T-helper 1 cell (primary cell): ENCODE results near the gene EML1.

Experiments
- DNase-seq, 5 donors: peaks; one replicate each; pipeline ENCODE4 v3.0.0-alpha.2; 2012 to 2020

EML1 gene

DNA sequence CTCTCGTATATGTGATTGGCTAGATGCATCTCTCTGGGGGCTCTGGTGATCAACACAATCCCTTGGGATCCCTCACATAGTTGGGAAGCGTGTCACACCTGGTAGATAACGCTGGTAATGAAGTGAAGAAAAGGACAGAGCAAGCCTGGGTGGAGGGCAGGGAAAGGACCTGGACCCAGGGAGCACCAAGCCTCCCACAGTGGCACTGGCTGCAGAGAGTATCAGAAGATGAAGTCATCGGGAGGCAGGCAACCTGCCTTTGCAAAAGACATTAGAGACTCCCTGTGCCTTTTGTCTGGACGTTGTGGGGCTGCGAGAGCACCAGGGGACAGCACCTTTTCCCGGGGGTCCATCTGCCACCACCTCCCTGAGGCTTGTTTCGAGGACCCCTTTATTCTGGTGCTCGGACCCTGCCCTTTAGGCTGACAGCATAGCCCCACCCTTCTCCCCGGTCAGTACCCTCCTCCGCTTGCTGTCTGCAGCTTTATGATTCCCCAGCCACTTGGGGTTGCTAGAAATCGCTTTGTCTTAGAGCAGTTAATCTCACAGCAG lies 116.4 kb downstream of the EML1 start:
- no peak for DNase-seq

DNA sequence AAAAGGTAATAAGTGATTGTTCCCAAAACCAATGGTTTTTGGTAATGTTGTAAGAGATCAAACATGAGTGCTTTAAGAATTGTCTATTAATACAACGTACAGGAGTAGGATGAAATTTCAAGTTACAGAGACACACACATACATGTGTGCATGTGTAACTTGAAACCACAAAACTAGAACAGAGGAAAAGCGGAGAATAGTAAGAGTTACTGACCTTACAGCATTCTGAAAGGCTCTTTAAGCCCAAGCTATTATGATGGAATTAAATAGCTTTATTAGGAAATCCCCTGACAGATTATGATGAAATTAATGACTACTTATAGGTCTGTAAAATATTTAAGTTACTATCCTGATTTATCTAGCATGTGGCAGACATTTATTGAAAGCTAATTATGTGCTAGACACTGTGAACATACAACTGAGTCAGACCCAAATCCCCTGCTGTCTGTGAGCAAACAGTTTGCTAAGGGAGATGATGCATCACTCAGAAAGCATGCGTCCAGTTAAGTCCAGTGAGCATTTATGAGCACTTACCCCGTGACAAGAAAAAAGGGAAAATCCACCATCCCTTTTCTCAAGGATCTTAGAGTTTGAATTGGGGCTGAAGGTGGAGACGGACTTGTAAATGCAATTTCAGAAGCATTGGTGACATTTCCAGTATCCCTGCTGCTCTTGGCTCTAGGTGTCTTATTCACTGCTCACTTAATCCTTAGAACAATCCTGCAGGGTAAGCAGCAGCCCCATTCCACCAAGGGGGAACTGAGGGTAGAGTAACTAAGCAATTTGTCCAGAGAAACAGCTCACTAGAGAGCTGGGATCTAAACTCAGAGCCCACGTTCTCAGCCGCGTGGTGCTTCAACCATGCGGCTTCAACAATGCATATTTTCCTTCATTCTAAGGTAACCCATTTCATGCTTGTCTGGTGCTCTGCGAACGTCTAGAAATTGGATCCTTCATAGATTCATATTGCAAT lies 117.4 kb downstream of the EML1 start:
- no peak for DNase-seq

DNA sequence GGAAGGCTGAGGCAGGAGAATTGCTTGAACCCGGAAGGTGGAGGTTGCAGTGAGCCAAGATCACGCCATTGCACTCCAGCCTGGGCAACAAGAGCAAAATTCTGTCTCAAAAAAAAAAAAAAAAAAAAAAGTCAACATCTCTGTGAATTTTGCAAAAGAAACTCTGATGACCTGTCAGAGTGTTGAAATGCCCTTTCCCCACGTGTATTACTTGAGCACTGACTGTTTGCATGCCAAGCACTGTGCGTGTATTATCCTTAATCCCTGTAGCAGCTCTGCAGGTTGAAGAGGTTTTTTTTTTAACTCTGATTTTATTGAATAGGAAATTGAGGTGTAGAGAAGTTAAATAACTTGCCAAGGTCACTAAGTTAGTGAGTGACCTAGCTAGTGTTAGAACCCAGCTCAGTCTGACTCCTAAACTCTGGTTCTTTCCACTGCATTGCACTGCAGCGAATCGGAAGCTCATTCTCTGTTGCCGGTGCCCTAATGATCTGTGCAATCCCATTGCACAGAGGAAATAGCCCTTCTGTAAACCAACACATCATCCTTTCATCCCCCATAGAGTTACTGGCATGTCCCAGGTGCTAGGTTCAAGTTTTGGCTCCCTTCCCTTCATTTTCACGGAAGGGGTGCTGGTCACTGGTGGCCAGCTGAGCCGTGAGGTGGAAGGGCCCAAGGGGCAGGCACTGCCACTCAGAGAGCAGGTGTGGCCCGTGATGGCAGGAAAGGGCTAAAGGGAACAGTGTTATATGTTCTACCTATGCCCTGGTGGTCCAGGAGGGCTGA lies 122.3 kb downstream of the EML1 start:
- DNase-seq = no peak

DNA sequence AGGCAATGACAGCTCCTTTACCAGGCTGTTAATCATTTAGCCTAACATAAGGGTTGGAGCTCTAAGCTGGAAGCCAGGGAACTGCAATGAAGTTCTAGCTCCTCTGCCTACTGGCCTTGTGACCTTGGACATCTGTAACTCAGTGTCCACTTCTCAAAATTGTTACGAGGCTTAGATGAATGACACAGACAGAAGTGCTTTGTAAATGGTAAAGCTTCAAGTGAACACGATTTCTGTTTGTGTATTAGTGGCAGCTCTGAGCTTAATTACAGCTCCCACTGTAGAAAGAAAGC lies 122.8 kb downstream of the EML1 start:
- no peak for DNase-seq

DNA sequence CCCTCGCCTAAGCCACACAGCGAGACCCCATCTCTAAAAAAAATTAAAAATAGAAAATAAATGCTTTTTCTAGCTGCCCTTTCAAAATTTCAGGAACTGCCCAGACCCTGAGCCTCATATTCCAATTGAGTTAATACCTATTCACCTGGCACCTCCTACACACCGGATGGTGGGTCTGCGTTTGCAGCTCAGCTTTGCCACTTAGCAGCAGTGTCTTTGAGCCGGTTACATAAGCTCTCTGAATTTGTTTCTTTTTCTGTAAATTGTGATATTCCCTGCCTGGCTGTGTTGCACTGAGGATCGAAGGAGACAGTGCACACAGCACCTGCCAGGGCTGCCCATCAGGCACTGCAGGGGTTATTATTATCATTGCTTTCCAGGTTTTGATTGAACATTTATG lies 125.6 kb downstream of the EML1 start:
- no peak for DNase-seq

DNA sequence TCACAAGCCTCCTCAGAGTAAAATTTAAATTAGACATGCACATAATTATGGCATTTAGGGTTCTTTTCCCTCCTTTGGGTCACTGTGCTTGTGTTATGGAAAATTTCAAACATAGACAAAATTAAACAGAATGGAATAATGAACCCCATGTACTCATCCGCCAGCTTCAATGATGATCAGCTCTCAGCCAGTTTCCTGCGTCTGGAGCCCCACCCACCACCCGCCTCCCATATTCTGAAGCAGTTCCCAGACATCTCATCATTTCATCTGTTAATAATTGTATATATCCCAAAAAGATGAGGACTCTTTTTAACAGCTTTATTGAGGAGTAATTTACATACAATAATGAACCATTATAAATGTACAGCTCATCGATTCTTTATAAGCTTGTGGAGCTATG lies 128.2 kb downstream of the EML1 start:
- no peak for DNase-seq

DNA sequence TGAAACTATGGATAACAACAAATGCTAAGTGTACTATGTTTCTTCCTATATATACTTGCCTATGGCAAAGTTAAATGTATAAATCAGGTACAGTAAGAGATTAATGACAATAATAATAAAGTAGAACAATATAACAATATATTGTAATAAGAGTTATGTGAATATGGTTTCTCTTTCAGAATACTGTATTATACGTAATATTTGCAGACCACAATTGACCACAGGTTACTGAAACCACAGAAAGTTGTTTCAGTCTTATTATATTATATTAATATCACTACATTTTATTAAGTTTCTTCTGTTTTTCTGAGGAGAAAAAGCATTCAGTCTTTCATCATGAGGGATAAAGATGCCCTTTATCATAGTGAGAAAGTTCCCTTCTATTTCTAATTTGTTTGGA lies 131.2 kb downstream of the EML1 start:
- DNase-seq = no peak

DNA sequence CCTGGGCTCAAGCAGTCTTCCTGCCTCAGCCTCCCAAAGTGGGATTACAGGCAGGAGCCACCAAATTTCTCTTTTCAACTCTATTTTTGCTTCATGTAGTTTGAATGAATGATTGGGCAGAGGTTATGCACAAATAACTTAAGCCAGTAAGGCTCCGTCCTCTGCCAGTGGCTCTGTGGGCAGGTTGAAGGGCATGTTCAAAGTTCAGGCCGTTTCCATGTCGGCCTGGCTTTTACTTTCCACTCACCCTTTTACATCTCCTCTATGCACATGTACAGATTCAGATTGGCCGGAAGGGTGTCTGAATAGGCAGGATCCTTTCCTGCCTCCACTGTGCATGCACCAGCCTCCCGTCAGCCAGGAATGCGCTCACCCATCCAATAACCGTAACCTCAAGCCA lies 132.3 kb downstream of the EML1 start:
- DNase-seq = no peak

DNA sequence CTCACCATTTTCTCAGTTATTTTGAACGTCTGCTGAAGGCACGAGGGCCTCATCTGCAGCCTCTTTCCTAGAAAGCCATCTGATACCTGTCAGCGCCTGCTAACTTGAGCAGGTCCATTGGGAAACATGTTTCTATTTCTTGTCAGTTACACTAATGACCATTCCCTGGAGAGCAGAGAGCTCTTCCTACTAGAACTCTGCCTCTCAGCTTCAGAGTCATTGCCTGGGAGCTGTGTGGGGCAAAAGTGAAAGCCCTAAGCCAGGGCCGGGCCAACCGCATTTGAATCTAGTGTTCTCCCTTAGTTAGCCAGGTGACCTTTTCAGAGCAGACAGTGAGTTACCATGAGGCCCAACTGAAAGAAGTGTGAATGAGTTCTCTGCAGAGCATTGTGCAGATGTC lies 135.8 kb downstream of the EML1 start:
- DNase-seq = no peak

DNA sequence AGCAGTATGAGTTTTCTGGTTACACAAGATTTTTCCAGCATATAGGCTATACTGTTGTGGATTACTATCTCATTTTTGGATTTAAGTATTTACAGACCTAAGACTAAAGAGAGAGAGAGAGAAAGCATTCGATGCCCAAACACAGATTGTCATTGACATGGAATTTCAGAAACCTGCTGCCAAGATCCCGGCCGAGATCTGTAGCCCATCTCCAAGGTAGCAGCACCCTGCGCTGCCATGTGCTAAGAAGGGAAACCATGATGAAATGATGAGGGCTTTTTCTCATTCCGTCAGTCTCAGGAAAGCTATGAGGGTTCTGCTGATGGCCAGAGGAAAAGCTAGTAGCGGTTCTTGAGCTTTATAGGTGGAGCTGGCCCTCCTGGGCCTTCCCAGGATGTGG lies 136.4 kb downstream of the EML1 start:
- DNase-seq = no peak

DNA sequence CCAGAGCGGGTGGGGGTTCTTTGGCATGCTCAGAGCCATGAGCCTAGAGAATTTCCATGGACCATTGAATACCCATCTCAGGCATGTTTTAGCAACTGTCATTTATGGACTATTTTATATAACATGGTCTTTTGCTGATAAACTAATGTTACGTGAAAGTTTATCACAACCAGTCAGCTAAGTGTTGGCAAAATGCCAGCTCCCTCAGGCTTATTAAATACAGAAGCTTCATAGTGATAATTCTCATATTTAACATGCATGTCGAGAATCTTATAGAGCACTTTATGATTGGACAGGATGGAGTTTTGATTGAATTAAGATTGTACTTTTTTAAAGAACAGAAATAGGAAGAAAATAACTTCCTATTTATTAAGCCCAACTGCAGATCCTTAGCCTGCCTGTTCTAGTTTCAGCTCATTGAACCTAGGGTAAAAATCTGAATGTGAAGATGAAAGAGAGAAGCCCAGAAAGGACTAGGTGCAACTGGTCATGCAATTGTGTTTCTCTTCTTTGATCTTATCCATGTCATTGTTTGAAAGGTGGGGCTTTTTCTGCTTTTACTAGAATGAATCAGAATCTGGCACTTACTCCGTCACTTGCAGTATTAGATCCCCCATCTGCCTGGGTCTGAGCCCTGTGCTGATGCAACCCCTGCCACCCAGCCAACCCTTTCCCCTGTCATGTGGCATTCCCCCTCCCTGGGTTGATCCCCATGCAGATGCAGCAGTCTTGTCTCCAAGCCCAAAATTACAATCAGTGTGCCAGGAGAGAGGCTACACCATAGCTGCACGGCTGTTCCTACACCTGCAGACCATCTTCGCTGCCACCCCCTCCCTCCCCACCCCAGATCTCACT lies 137.4 kb downstream of the EML1 start:
- DNase-seq = peak in 1 of 5 donors; percentile 76

DNA sequence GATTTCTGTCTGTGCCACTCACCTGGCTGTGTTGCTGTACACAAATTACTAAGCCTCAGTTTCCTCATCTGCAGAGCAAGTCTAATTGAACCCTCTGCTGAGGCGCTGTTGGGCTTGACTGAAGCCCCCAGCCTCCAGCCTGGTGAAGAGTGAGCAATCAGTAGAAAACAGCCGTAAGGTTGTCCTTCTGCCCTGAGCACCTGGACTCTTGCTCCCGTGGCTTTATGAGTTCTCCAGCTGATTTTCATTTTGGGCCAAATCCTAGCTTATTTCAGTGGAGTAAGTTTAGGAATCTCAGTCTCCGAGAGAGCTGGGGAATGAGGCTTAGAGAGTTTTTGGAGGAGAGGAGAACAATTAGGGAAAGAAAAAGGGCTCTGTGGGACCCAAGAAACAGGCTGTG lies 138.1 kb downstream of the EML1 start:
- no peak for DNase-seq

DNA sequence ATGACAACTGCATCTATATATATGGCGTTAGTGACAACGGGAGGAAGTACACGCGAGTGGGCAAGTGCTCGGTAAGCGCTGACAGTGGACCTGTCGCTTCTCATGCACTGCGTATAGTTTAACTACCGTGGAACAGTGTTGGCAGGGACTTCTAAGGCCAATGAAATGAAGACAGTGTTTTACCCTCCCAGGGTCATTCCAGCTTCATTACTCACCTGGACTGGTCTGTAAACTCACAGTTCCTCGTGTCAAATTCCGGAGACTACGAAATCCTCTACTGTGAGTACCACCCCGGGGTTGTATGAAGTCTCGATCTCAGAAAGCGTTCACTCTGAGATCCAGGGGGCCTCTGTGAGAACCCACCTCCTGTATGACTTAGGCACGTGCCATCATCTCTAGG lies 142.8 kb downstream of the EML1 start:
- DNase-seq = no peak

DNA sequence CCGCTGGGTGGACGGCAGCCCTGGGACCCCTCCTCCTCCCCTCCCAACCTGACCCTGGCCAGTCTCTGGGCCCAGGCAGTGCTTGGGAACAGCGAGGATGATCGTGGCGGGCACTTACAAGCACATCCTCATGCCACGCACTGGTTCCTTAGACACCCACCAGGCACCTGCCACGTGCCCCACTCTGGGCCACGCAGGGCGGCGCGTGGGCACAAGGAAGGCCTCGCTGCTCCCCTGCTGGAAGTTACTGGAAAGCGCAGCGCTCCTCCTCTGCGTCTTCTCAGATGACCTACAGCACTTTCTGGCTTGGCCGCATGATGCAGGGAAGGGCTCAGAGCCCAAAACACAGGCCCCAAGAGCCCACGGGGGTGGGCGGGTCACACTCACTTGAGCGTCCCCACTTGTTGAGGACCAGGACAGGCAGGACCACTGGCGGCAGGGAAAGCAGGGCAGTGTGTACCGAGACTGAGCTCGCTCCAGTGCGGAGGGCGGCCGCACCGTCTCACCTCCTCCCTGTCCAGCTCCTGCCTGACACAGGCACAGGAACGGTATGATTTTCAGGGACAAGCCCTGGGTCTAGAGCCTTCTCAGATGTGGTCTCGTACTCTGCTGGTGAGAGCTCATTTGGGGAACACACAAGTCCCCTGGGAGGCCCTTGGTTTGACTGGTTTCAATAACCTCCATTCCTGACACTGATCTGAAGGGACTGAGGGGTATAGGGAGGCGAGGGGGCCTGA lies 143.7 kb downstream of the EML1 start:
- DNase-seq = no peak

DNA sequence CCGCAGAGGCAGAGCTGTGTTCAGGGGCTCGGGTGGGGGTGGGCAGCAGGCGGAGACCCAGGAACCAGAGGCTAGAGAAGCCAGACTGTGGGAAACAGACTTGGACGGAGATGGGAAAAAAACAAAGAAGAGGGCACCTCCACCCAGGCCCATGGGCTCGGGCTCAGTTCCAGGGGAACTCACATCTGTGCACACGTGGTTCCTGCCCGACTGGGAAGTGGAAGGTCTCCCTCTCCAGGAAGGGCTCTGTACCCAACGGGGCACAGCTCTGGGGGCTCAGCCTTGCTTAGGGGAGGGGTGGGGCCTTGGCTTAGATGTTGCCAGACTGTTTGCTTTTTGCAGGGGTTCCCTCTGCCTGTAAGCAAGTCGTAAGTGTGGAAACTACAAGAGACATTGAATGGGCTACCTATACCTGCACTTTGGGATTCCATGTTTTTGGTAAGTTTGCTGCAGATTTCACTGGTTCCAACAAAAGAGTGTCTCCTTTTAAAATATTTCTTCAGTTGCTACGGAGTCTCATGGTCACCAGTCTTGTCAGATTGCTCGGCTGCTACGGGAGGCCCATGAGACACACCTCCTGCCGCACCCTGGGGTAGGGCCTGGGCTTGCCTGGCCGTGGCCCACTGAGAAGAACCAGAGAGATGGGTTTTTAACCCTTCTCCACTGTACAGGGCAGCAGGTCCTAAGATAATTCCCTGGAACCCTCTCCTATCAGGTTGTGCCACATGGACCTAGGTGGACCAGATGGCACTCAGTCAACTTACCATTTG lies 144.4 kb downstream of the EML1 start:
- DNase-seq = no peak

DNA sequence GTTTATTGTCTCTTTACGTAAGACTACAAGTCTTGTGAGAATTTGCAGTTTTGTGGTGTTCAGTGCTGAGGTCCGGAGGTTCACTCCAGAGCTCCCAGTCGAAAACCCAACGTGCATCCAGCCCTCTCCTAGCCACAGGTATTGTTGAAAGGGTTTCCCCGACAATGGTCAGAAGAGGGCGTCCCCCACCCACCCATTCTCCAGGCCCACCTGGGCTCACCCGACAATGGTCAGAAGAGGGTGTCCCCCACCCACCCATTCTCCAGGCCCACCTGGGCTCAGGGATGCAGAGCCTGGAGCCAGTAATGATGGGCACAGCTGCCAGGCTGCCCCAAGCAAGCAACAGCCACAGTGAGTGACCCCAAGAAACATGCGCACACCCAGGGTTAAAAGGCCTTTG lies 145.2 kb downstream of the EML1 start:
- no peak for DNase-seq

DNA sequence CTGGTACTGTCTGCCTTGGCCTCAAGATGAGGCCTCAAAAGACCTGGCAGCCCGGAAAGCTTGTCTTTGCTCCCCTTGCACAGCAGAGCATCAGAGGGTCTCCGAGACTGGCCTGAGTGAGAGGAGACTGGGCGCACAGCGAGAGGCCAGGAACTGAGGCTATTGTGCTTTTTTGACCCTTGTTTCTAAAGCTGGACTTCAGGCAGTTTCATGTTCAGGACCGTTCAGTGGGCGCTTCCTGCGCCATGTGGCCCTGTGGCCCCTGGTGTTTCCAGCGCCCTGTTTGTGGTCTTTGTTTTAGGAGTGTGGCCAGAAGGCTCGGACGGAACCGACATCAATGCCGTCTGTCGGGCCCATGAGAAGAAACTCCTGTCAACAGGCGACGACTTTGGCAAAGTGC lies 145.7 kb downstream of the EML1 start:
- DNase-seq = no peak

DNA sequence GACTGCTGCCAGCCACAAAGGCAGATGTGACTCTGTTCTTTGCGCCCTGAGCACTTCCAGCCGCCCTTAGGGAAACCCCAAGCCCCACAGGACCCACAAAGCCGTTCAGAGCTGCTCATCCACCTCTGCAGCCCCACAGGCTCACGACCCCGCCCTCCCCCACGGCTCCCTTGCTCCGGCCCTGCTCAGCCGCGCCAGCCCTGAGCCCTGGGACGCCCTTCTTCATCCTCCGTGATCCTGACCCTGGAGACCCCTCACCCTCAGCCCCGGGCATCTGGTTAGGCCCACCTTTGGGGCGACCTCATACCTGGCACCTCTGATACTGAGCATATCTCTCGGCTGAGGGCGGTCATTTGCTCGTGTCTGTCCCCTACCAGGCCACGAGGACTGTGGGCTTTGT lies 146.2 kb downstream of the EML1 start:
- no peak for DNase-seq

DNA sequence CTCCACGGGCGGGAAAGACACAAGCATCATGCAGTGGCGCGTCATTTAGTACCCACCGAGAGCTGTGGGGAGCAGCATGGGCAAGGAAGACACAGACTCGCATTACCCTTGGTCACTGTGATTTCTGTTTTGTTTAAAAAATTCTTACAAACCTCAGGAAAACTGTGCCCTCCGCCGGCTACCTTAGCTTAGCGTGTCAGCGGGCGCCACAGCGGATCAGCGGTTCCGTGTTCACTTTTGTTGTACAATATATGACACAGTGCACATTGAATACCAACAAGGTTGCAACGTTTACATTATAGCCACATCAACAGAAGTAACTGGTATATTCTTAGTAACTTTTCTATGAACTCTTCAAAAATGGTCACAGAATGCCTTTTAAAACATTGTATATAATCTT lies 146.9 kb downstream of the EML1 start:
- DNase-seq = no peak

DNA sequence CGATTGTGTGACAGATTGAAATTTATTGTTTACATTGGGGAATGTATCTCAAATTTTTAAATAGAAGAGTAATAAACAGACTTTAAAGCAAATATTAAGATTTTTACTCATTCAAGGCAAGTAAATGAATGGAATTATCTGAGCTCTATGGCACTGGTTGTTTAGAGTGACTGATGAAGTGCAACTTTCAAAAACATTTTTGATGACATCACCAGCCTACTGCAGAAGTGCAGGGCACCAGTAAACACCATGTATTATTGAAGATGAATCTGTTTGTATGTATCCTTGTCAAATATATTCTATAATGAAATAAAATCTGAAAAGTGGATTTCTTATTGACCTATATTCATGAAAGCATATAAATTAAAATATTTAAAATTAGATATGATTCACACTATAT lies 148.0 kb downstream of the EML1 start:
- DNase-seq = no peak

DNA sequence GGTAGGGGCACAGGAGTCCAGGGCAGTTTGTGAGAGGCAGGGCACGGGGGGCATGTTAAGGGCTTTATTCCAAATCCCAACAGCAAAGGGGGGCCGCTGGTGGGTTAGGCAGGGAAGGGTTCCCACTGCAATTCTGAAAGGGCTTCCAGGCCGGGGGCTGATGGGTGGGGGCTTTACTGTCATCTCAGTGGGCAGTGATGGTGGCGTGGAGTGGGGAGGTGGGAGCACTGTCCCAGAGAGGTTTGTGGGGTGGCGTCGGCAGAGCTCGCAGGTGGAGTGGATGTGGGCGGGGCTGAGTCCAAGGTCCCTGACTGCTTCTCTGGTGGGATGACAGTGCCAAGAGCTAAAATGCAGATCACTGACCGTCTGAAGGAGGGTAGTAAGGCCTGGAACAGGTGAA lies 150.4 kb downstream of the EML1 start:
- DNase-seq = no peak

DNA sequence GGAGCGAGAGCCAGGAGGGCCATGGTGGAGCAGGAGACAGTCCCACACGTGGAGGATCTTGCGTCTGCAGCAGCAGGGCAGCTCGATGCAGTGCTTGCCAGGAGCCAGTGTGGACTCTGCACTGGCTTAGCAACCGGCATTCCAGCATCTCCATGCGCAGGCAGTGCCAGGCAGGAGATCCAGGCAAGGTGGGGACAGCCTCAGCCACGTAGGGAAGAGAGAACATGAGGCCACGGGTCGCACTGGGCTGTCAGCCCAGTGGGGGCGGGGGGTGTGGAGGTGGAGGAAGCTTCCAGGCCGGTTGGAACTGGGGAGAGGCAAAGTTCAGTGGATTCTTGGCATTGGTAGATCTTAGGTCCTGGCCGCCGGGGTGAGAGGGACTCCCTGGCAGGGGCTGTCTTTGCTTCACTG lies 151.0 kb downstream of the EML1 start:
- no peak for DNase-seq
